Femur (tissue), 1 donor: ENCODE results near the gene CORO1A.
"Not testable (repeated sequence)": the region's sequence is repeated elsewhere in the genome, so short reads cannot be mapped to it uniquely, and the experiment has no call there.

Experiments used
- DNase-seq: peaks from one replicate; pipeline ENCODE4 v3.0.0-alpha.2; 2017

CORO1A gene

DNA sequence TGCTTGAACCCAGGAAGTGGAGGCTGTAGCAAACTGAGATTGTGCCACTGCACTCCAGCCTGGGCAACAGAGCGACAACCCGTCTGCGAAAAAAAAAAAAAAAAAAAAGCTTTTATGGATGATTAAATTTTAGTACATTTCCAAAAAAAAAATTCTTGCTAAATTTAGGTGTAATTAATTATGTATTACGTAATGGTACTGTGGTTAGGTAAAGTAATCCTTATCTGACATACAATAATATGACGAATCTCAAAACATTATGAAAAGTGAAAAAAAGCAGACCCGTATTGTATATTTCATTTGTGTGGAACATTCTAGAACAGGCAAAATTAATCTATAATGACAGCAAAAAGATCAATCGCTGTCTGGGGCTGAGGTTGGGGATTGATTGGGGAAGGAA is 10.3 kb upstream of the CORO1A start:
- DNase-seq, result no peak

DNA sequence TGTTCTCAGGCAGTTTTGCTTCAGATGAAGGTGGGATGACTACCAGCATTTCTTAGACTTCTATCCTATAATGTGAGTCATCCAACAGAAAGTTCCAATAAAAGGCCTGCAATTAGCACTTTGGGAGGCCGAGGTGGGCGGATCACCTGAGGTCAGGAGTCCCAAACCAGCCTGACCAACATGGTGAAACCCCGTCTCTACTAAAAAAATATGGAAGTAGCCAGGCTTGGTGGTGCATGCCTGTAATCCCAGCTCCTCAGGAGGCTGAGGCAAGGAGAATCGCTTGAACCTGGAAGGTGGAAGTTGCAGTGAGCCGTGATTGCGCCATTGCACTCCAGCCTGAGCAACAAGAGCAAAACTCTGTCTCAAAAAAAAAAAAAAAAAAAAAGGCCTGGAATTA is 6.5 kb upstream of the CORO1A start:
- not testable (repeated sequence) for DNase-seq

DNA sequence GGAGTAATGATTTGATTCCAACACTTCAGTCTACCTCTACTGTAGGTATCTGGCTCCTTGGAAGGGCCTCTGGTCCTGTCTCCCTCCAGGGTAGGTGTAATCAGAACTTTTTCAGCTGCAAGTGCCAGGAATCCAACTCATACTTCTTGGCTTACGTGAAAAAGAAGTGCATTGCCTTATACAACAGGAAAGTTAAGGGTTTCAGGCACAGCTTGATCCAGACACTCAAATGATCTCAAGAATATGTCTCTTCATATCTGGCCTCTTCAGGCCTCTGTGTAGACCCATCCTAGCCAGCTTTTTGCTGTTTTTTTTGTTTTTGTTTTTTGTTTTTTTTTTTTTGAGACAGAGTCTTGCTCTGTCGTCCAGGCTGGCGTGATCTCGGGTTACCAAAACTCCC is 4.2 kb upstream of the CORO1A start:
- DNase-seq, result no peak

DNA sequence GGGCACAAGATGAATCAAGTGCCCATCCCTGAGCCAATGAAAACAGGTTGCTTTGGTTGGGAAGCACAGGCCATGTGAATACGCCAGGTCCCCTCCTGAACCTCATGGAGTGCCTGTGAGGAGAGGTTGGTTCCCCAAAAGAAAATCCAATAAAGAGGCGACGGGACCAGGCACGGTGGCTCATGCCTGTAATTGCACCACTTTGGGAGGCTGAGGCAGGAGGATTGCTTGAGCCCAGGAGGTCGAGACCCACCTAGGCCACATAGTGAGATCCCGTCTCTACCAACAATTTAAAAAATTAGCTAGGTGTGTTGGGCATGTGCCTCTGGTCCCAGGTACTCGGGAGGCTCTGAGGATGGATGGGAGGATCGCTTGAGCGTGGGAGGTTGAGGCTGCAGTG is 3.5 kb upstream of the CORO1A start:
- DNase-seq, result no peak

DNA sequence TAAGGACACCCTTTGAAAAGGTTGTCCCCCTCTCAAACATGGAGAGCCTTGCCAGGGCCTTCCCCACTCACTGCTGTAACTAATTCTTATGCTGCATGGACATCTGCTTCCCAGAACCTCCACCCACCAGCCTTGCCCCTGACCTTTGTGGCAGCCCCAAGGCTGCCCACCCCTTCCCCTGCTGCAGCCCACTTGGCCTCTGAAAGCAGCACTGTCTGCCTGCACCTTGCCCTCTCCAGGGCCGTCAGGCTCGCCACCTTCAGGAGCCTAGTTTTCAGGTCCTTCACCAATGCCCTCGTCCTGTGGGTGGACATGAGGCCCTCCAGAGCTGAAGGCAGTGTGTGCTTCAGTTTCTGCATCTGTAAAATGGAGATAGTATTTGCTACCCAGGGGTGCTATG is 2.7 kb upstream of the CORO1A start:
- DNase-seq, result no peak

DNA sequence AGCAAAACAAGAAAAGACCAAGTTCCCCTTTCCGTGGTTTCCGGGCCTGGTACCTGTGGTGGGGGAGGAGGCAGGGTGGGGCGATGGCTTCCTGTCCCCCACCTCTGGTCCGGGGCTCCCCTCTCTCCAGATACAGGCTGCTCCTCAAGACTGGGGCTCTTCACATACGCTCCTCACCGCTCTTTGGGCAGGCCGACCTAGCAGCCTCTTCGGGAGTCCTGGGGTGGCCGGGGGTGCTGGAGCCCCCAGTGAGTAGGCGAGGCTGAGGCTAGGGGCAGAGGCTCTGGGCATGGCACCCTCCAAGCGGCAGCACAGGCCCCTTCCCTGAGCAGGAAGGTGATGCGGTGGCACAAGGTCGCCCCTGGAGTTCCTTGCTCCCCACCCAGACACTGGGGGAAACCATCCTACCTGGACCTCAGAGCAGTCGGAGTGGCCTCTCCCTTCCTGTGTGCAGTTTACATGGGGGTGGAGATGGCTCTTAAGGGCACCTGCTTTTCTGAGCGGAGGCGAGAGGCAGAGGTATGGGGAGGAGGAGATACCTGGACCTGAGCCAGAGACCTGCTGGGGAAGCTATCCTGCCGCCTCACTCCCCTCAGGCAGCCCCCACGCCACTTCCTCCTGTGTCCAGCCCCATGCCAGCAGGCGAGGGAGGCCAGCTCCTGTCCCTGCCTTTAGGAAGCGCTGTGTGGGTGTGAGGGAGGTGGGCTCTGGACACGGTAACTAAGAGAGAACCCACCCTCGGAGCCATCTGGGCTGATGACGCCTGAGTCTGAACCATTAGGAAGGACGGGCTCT is 891 bp downstream of the CORO1A start:
- DNase-seq, result peak; percentile 46

DNA sequence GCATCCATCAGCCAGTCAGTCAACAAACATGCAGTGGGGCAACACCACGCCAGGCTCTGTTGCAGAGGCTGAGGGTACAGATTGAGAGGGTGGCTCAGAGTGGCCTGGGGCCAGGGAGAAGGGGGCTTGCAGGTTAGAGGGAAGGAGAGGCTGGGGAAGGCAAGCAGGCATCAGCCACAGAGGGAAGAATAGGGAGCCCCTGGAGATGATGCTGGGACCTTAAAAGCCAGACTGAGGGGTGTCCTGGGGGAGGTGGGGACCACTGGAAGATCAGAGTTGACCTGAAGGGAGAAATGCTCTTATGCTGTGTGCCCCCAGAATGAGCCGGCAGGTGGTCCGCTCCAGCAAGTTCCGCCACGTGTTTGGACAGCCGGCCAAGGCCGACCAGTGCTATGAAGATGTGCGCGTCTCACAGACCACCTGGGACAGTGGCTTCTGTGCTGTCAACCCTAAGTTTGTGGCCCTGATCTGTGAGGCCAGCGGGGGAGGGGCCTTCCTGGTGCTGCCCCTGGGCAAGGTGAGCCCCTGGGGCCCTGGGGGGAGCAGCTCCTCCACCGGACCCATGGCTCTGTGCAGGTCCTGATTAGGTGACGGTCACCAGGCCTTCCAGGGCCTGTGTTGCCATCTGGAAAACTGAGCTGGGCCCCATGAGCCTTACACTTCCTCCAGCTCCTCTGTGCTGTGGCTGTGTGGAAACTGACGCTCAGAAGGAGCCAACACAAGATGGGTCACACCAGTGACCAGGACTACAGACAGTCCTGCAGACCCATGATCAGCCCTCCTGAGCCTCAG is 1.7 kb downstream of the CORO1A start:
- DNase-seq, result no peak

DNA sequence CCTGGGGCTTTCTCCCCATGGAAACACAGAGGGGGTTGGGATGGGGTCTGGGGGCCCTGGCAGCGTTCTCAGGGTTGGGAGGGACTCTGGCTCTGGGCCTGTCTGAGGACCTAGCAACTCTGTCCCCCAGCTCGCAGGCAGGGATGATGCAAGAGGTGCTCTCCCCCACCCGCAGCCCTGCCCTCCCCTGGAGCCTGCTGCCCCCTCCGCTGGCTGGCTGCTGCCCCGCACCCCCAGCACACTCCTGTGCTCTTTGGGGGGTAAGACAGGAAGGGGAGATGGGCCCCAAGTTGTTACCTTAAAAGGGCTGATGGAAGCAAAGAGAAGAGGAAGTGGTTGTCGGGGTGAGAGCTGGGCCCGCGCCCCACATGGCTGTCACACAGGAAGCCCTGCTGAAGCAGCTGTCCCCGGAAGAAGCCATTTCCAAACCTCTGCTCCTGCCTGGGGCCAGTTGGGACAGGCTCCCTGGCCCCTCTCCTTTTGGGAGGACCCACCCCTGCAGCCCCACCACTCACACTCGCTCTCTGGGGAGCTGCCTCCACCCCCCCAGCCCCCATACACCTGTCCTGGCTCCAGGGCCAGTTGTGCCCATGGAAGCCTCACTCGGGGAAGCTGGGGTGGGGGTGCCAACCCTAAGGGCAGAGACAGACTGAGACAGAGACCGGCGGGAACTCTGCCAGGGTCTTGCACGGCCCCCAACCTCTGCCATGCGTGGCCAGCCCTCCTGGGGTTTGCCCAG is 2.5 kb downstream of the CORO1A start:
- DNase-seq, result peak; percentile 67

DNA sequence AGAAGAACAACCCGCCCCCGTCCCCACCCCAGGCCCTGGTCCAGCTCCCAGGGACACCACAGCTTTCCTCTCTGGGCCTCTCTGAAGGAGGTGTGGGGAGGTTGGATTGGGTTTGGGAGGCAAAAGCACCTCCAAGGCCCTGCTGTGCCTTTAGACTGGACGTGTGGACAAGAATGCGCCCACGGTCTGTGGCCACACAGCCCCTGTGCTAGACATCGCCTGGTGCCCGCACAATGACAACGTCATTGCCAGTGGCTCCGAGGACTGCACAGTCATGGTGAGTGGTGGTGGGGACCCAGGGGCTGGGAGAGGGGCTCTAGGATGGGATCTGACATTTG is 3.0 kb downstream of the CORO1A start:
- no peak for DNase-seq

DNA sequence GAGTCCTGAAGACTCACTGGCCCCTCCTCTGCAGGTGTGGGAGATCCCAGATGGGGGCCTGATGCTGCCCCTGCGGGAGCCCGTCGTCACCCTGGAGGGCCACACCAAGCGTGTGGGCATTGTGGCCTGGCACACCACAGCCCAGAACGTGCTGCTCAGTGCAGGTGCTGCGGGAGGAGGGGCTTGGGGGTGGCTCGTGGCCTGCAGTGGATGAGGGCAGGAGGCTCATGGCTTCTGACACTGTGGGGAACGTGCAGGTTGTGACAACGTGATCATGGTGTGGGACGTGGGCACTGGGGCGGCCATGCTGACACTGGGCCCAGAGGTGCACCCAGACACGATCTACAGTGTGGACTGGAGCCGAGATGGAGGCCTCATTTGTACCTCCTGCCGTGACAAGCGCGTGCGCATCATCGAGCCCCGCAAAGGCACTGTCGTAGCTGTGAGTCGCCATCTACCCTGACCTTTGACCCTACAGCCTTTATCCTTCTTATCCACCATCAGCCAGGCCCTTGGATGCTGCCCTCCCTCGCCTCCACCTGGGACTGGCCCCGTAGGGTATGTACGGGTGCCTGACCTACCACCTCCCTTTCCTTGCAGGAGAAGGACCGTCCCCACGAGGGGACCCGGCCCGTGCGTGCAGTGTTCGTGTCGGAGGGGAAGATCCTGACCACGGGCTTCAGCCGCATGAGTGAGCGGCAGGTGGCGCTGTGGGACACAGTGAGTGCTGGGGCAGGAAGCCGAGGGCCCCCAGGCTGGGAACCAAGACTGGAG is 3.6 kb downstream of the CORO1A start:
- DNase-seq, result peak; percentile 49

DNA sequence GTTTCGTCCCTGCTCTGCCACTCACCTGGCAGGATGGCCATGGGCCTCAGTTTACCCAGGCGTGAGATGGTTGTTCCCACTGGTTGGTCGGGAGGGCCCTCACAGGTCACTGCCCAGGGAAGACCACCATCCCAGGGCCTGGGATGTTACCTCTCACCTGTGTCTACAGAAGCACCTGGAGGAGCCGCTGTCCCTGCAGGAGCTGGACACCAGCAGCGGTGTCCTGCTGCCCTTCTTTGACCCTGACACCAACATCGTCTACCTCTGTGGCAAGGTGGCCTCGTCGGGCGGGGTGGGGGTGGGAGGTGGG is 4.1 kb downstream of the CORO1A start:
- DNase-seq, result no peak

DNA sequence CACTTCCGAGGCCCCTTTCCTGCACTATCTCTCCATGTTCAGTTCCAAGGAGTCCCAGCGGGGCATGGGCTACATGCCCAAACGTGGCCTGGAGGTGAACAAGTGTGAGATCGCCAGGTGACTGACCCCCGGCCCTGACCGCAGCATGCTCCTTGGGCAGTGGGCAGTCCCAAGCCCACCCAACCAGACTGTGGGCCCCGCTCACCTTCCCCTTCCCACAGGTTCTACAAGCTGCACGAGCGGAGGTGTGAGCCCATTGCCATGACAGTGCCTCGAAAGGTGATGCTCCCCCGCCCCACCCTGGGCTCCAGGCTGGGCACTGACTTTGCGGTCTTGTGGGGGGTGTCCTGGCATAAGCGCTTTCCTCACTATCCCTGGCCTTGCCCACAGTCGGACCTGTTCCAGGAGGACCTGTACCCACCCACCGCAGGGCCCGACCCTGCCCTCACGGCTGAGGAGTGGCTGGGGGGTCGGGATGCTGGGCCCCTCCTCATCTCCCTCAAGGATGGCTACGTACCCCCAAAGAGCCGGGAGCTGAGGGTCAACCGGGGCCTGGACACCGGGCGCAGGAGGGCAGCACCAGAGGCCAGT is 4.7 kb downstream of the CORO1A start:
- no peak for DNase-seq

DNA sequence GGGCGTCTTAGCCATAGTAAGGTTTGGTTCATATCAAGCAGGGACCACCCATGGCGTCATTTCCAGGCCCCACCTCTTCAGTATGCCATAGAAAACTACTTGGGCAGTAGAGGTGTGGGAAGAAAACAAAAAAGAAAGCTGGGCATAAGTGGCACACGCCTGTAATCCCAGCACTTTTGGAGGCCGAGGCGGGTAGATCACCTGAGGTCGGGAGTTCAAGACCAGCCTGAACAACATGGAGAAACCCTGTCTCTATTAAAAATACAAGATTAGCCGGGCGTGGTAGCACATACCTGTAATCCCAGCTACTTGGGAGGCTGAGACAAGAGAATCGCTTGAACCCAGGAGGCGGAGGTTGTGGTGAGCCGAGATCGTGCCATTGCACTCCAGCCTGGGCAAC is 7.8 kb downstream of the CORO1A start:
- not testable (repeated sequence) for DNase-seq

DNA sequence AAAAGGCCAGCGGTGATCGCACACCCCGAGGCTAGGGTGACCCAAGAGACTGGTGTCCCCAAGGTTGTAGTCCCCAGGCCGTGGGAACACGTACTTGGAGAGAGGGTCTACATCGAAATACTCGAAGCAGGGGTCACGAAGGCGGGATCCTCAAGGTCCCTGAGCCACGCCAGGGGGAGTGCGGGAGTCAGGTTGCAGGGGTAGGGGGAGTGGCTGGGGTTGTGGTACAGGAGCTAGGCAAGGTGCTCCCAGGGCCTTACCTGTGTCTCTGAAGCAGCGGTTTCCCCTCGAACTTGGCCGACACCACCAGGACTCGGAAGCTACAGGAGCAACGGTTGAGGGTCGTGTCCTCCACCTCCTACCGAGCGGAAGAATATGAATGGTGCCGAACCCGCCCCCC is 9.7 kb downstream of the CORO1A start:
- not testable (repeated sequence) for DNase-seq

DNA sequence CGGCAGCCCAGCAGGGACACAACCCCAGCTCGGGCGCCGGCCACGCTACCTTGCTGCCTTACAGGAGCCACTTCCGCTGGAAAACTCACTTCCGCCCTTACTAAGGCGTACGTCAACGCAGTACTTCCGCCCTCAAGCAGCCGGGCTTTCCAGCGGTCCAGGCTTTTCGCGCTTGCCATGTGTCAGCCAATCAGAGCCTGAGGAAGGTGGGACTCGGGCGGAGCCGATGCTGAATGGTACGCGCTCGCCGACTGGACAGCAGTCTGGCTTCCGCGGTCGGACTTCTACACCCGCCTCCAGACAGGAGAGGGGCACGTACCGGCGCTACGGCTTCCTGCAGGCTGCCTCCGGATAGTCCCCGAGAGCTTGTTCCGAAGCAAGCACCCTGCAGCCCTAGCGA is 10.2 kb downstream of the CORO1A start, which contains the start of the genes BOLA2B and SLX1A:
Gene BOLA2B (minus strand): TSS at position 52 of the 400 bp plus-strand sequence. CDS start 71 bp downstream, outside the sequence.
Gene SLX1A (plus strand): TSS at position 261 of the 400 bp plus-strand sequence. CDS start 210 bp downstream, outside the sequence.
- not testable (repeated sequence) for DNase-seq

DNA sequence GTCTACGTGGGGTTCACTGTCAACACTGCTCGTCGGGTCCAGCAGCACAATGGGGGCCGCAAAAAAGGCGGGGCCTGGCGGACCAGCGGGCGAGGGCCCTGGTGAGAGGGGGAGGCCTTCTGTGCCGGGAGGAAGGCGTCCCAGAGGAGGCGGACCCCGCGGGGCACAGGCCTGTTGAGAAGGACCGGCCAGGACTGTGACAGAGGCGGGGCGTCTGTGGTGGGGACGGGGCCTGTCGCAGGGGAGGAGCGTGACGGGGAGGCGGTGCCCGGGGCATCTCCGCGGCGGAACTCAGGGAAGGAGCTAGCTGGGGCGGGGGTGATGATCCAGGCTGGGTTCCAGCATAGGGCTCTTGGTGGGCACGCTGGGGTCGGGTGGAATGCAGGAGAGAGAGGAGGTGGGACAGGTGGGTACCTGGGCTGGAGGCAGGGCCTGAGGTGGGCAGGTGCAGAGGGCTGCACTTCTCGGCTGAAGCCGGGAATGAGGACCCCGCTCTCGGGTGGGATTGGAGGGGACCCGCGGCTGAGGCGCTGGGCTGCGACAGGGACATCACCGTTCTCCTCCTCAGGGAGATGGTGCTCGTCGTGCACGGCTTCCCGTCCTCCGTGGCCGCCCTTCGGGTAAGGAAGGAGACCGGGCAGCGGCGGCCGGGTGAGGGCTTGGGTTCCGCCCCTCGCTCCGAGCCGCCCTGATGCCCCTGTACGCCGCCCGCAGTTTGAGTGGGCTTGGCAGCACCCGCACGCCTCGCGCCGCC is 10.9 kb downstream of the CORO1A start:
- not testable (repeated sequence) for DNase-seq

DNA sequence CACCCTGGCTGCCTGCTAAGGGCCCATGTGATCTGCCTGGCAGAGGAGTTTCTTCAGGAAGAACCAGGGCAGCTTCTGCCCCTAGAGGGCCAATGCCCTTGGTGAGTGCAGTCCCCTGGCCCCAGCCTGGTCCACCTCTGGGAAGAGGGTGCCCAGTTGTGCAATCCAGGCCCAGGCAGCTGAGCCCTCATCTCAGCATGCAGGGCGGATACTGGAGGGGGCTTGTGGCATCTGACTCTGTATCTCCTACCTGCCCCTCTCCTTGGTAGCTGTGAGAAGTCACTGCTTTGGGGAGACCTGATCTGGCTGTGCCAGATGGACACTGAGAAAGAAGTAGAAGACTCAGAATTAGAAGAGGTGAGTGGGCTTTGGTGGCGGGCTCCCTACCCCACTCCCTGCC is 13.6 kb downstream of the CORO1A start:
- not testable (repeated sequence) for DNase-seq

DNA sequence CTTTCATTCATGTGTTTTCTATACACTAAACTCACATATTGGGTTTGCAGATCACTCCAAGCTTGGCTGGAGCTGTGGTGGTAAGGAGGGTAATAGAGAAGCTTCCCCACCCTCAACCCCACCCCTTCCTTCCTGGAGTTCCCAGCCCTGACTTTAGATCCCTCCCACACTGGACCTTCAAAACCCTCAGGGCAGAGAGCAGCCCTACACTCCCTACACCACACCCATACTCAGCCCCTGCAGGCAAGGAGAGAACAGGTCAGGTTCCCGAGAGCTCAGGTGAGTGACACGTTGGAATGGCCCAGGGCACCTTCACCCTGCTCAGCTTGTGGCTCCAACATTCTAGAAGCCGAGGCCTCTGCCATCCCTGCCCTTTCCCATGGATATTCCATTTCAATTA is 15.6 kb downstream of the CORO1A start, which contains the start of gene SULT1A3:
Gene SULT1A3 (plus strand): TSS at position 207 of the 400 bp plus-strand sequence. CDS start 1,474 bp downstream, outside the sequence.
- DNase-seq, result not testable (repeated sequence)

DNA sequence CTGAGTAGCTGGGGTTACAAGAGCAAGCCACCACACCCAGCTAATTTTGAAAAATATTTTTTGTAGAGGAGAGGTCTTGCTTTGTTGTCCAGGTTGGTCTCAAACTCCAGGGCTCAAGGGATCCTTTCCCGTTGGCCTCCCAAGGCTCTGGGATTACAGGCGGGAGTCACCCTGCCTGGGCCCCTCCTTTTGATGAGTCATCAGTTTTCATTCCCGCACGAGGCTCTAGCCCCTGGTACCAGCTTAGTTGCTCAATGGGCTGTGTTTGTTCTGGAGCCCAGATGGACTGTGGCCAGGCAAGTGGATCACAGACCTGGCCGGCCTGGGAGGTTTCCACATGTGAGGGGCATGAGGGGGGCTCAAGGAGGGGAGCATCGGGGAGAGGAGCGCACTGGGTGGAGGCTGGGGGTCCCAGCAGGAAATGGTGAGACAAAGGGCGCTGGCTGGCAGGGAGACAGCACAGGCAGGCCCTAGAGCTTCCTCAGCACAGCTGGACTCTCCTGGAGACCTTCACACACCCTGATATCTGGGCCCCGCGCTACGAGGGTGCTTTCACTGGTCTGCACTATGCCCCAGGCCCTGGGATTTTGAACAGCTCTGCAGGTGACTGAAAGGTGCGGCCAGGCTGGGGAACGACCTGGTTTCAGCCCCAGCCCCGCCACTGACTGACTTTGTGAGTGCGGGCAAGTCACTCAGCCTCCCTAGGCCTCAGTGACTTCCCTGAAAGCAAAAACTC is 16.4 kb downstream of the CORO1A start:
- DNase-seq, result not testable (repeated sequence)

DNA sequence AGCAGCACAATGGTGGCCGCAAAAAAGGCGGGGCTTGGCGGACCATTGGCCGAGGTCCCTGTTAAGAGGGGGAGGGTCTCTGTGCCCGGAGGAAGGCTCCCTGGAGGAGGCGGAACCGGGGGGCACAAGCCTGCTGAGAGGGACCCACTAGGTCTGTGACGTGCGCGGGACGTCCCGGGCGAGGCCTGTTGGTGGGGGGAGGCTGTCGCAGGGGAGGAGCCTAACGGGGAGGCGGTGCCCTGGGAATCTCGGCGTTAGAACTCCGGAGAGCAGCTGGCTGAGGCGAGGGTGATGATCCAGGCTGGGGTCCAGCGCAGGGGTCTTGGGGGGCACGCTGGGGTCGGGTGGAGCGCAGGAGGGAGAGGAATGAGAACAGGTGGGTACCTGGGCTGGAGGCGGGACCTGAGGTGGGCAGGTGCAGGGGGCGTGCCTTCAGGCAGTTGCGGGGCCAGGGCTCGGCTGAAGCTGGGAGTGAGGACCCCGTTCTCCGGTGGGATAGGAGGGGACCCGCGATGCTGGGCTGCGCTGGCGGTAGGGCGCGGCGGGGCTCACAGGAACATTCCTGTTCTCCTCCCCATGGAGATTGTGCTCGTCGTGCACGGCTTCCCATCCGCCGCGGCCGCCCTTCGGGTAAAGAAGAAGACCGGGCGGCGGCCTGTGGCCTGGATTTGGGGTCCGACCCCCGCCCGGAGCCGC is 22.3 kb downstream of the CORO1A start:
- not testable (repeated sequence) for DNase-seq
